Thoracic aorta (tissue), 2 donors: ENCODE results near the gene IZUMO3. TPM values are rescaled to one million over a fixed set of nuclear protein-coding genes. Genes with fewer than 3 reads are reported as not detected.
"Not testable (repeated sequence)": the region's sequence is repeated elsewhere in the genome, so short reads cannot be mapped to it uniquely, and the experiment has no call there.

Source experiments
- ATAC-seq: fragments of 150-250 bp; one replicate; pipeline ENCODE4 v1.8.0; 2017; ENCODE audit warnings: low read depth; ENCODE audit not compliant: insufficient number of reproducible peaks, low FRiP score
- DNase-seq: peaks from one replicate; pipeline ENCODE4 v3.0.0-alpha.2; 2020; ENCODE audit warnings: low spot score
- H3K27ac ChIP-seq, 2 donors: fragments of 200-600 bp; sonication (generic); 1 replicate in 1 of 2; 2 replicates in 1 of 2; pipeline ENCODE4 v1.5.1; 2016; ENCODE audit warnings: mild to moderate bottlenecking in 2 of 2, moderate library complexity in 2 of 2
- H3K27me3 ChIP-seq: fragments of 200-600 bp; sonication (generic); replicated peaks from 2 replicates; pipeline ENCODE4 v1.6.0; 2016; ENCODE audit warnings: mild to moderate bottlenecking; ENCODE audit not compliant: insufficient read depth
- H3K36me3 ChIP-seq: fragments of 200-600 bp; sonication (generic); one replicate; pipeline ENCODE4 v1.5.1; 2016
- H3K4me1 ChIP-seq, 2 donors: fragments of 200-600 bp; sonication (generic); 1 replicate in 1 of 2; 2 replicates in 1 of 2; pipeline versions ENCODE4 v1.5.1 to v1.6.0; 2016; ENCODE audit warnings: low read depth in 2 of 2, mild to moderate bottlenecking in 1 of 2; ENCODE audit not compliant: control insufficient read depth in 1 of 2
- H3K4me3 ChIP-seq: fragments of 200-600 bp; sonication (generic); 2 replicates; pipeline ENCODE4 v1.5.1; 2016; ENCODE audit warnings: mild to moderate bottlenecking
- H3K9me3 ChIP-seq: fragments of 200-600 bp; sonication (generic); 2 replicates; pipeline ENCODE4 v1.5.1; 2016
- CTCF ChIP-seq: fragments of 200-600 bp; sonication (generic); IDR thresholded peaks from one replicate; pipeline ENCODE4 v1.5.1; 2019; ENCODE audit warnings: antibody characterized with exemption
- total RNA-seq, 2 donors: library from RNA; depleted of rRNA; stranded (reverse); fragments of >200 nt; gene quantifications; one replicate each; pipeline versions ENCODE4 v1.1.0 to v1.2.3, GENCODE V29; 2016

Gene IZUMO3
- total RNA-seq, 2 donors from 2014 or later, result not detected

- TF ChIP-seq CTCF, result no peak
- Histone ChIP-seq H3K9me3 (no peaks in the 10 kb centered on the region), H3K27me3 (no peaks in the 10 kb centered on the region), H3K27ac (no peak overlapping the region), H3K4me3 (no peak overlapping the region), H3K36me3 (no peaks in the 10 kb centered on the region), H3K4me1 (no peaks in the 10 kb centered on the region)
- DNase-seq (no peak), ATAC-seq (no peak)
Measured at GRCh38 chr9:24582146-24583126, 36.7 kb upstream of the IZUMO3 start.

GRCh38 chr9:24580005-24580404 lies 34.3 kb upstream of the IZUMO3 start:
- ATAC-seq, H3K27me3 ChIP-seq, H3K4me3 ChIP-seq, H3K27ac ChIP-seq, H3K4me1 ChIP-seq, H3K9me3 ChIP-seq, H3K36me3 ChIP-seq, DNase-seq: not testable (repeated sequence)

- Histone ChIP-seq H3K9me3 (no peaks in the 10 kb centered on the region), H3K36me3 (no peaks in the 10 kb centered on the region), H3K4me1 (no peaks in the 10 kb centered on the region), H3K4me3 (no peak overlapping the region), H3K27me3 (no peaks in the 10 kb centered on the region), H3K27ac (no peak overlapping the region)
- ATAC-seq (no peak), DNase-seq (no peak)
- no peak for TF ChIP-seq CTCF
Measured at GRCh38 chr9:24572406-24572805, 26.7 kb upstream of the IZUMO3 start.

GRCh38 chr9:24561957-24562356 lies 16.3 kb upstream of the IZUMO3 start:
- DNase-seq (no peak), ATAC-seq (no peak)
- H3K4me3 ChIP-seq, result no peak overlapping the region
- no peaks in the 10 kb centered on the region for H3K27me3 ChIP-seq
- H3K4me1 ChIP-seq, result no peaks in the 10 kb centered on the region
- no peaks in the 10 kb centered on the region for H3K9me3 ChIP-seq
- TF ChIP-seq CTCF, result no peak
- no peak overlapping the region for H3K27ac ChIP-seq
- no peaks in the 10 kb centered on the region for H3K36me3 ChIP-seq

- TF ChIP-seq CTCF, result no peak
- Histone ChIP-seq H3K4me1 (no peaks in the 10 kb centered on the region), H3K27me3 (no peaks in the 10 kb centered on the region), H3K4me3 (no peak overlapping the region), H3K9me3 (no peaks in the 10 kb centered on the region), H3K27ac (no peak overlapping the region), H3K36me3 (no peaks in the 10 kb centered on the region)
- no peak for ATAC-seq
- no peak for DNase-seq
Measured at GRCh38 chr9:24553183-24553552, 7.5 kb upstream of the IZUMO3 start.
